Activated T-cell treated with anti-CD3 and anti-CD28 coated beads, Interleukin-2, amount 50 U/mL, for 24 hours (primary cell): ENCODE data around the gene PMF1.

Source experiments
- DNase-seq: peaks from one replicate; pipeline ENCODE4 v3.0.0-alpha.2; 2020
- H3K27ac Mint-ChIP-seq: 2 replicates; pipeline ENCODE4 v1.8.0; 2020; ENCODE audit warnings: mild to moderate bottlenecking, mixed read lengths
- H3K27me3 Mint-ChIP-seq: 2 replicates; pipeline ENCODE4 v1.8.0; 2020; ENCODE audit warnings: mixed read lengths
- H3K36me3 Mint-ChIP-seq: 2 replicates; pipeline ENCODE4 v1.8.0; 2020; ENCODE audit warnings: low read depth, mixed read lengths
- H3K4me1 Mint-ChIP-seq: 2 replicates; pipeline ENCODE4 v1.8.0; 2020; ENCODE audit warnings: low read depth, mixed read lengths
- H3K4me3 Mint-ChIP-seq: 2 replicates; pipeline ENCODE4 v1.8.0; 2020; ENCODE audit warnings: mild to moderate bottlenecking, moderate library complexity, mixed read lengths
- H3K9me3 Mint-ChIP-seq: 2 replicates; pipeline ENCODE4 v1.8.0; 2020; ENCODE audit warnings: mixed read lengths

PMF1 gene

GRCh38 chr1:156283521-156283920, 70.7 kb downstream of the PMF1 start:
- Mint-ChIP-seq H3K27me3 (no peaks in the 10 kb centered on the region), H3K27ac (peak overlapping the region; percentile 94), H3K4me1 (peaks cover 39% of the 10 kb centered on the region), H3K9me3 (no peaks in the 10 kb centered on the region), H3K4me3 (peak overlapping the region; percentile 88), H3K36me3 (peaks cover 72% of the 10 kb centered on the region)
- DNase-seq, result no peak

GRCh38 chr1:156284112-156284511, 71.3 kb downstream of the PMF1 start, which contains the start of gene TMEM79:
Gene TMEM79 (plus strand): TSS chr1:156284325. CDS start chr1:156285227, 902 bp downstream.
- Mint-ChIP-seq H3K4me3 (peak within 1 kb of the TSS; percentile 88), H3K36me3 (peaks cover 71% of the 10 kb centered on the region), H3K4me1 (peaks cover 39% of the 10 kb centered on the region), H3K27me3 (no peaks in the 10 kb centered on the region), H3K9me3 (no peaks in the 10 kb centered on the region), H3K27ac (peak within 1 kb of the TSS; percentile 94)
- DNase-seq, result no peak

- Mint-ChIP-seq H3K4me3 (no peak overlapping the region), H3K9me3 (no peaks in the 10 kb centered on the region), H3K4me1 (peaks cover 35% of the 10 kb centered on the region), H3K36me3 (peaks cover 68% of the 10 kb centered on the region), H3K27me3 (no peaks in the 10 kb centered on the region), H3K27ac (no peak overlapping the region)
- DNase-seq, result no peak
These were observed 72.0 kb downstream of the PMF1 start for GRCh38 chr1:156284757-156285156.

- Mint-ChIP-seq H3K27me3 (no peaks in the 10 kb centered on the region), H3K4me3 (no peak overlapping the region), H3K9me3 (no peaks in the 10 kb centered on the region), H3K27ac (no peak overlapping the region), H3K4me1 (peaks cover 30% of the 10 kb centered on the region), H3K36me3 (peaks cover 68% of the 10 kb centered on the region)
- DNase-seq, result no peak
These were observed 72.6 kb downstream of the PMF1 start for GRCh38 chr1:156285437-156285836.

- Mint-ChIP-seq H3K27ac (peak overlapping the region; percentile 40), H3K4me3 (no peak overlapping the region), H3K27me3 (no peaks in the 10 kb centered on the region), H3K9me3 (no peaks in the 10 kb centered on the region), H3K36me3 (peaks cover 65% of the 10 kb centered on the region), H3K4me1 (peaks cover 24% of the 10 kb centered on the region)
- DNase-seq, result no peak
These were observed 73.3 kb downstream of the PMF1 start for GRCh38 chr1:156286061-156286460.
